ENCODE data around the gene SMIM11.

The SMIM11 gene

GRCh38 chr21:34343347-34343746 is 32.0 kb upstream of the SMIM11 start:
- no peaks in the 10 kb centered on the region for H3K27me3 ChIP-seq
- no peak for TF ChIP-seq CTCF (IDR thresholded peaks at IDR 0.05; ENCODE audit: low read depth, low read length)
- H3K36me3 ChIP-seq, result no peaks in the 10 kb centered on the region
- H3K4me1 ChIP-seq, result no peaks in the 10 kb centered on the region
- H3K4me3 ChIP-seq (ENCODE audit: low read depth, low read length), result no peak overlapping the region
- H3K9me3 ChIP-seq, result no peaks in the 10 kb centered on the region
- no peak for DNase-seq

- Histone ChIP-seq H3K36me3 (no peaks in the 10 kb centered on the region), H3K4me3 (ENCODE audit: low read depth, low read length) (no peak overlapping the region), H3K27me3 (no peaks in the 10 kb centered on the region), H3K9me3 (no peaks in the 10 kb centered on the region), H3K4me1 (no peaks in the 10 kb centered on the region)
- DNase-seq, result no peak
- TF ChIP-seq CTCF (IDR thresholded peaks at IDR 0.05; ENCODE audit: low read depth, low read length), result no peak
Measured at GRCh38 chr21:34343838-34344381, 31.4 kb upstream of the SMIM11 start.

- no peak for TF ChIP-seq CTCF (IDR thresholded peaks at IDR 0.05; ENCODE audit: low read depth, low read length)
- no peak for DNase-seq
- Histone ChIP-seq H3K9me3 (no peaks in the 10 kb centered on the region), H3K27me3 (no peaks in the 10 kb centered on the region; the same call in 1 of the 2 replicates), H3K4me3 (ENCODE audit: low read depth, low read length) (no peak overlapping the region), H3K36me3 (no peaks in the 10 kb centered on the region), H3K4me1 (no peaks in the 10 kb centered on the region)
Measured at GRCh38 chr21:34344584-34344983, 30.7 kb upstream of the SMIM11 start.

GRCh38 chr21:34345091-34345871 is 30.0 kb upstream of the SMIM11 start:
- H3K4me3 ChIP-seq (ENCODE audit: low read depth, low read length), result no peak overlapping the region
- H3K4me1 ChIP-seq, result no peaks in the 10 kb centered on the region
- H3K9me3 ChIP-seq, result no peaks in the 10 kb centered on the region
- no peaks in the 10 kb centered on the region for H3K36me3 ChIP-seq
- no peaks in the 10 kb centered on the region; the same call in 1 of the 2 replicates for H3K27me3 ChIP-seq
- DNase-seq, result no peak
- TF ChIP-seq CTCF (IDR thresholded peaks at IDR 0.05; ENCODE audit: low read depth, low read length), result no peak

- no peaks in the 10 kb centered on the region for H3K4me1 ChIP-seq
- no peak for TF ChIP-seq CTCF (IDR thresholded peaks at IDR 0.05; ENCODE audit: low read depth, low read length)
Measured at GRCh38 chr21:34345892-34346291, 29.4 kb upstream of the SMIM11 start.

GRCh38 chr21:34348890-34349519 is 26.3 kb upstream of the SMIM11 start:
- H3K4me1 ChIP-seq, result no peaks in the 10 kb centered on the region
- H3K9me3 ChIP-seq, result no peaks in the 10 kb centered on the region
- H3K4me3 ChIP-seq (ENCODE audit: low read depth, low read length), result no peak overlapping the region
- no peak for DNase-seq
- no peaks in the 10 kb centered on the region for H3K36me3 ChIP-seq
- no peaks in the 10 kb centered on the region; the same call in 1 of the 2 replicates for H3K27me3 ChIP-seq
- TF ChIP-seq CTCF (IDR thresholded peaks at IDR 0.05; ENCODE audit: low read depth, low read length), result no peak

More at GRCh38 chr21:34345892-34346291, 29.4 kb upstream of the SMIM11 start:
- no peaks in the 10 kb centered on the region for H3K36me3 ChIP-seq
- no peak for DNase-seq
- H3K4me3 ChIP-seq (ENCODE audit: low read depth, low read length), result no peak overlapping the region
- no peaks in the 10 kb centered on the region; the same call in 1 of the 2 replicates for H3K27me3 ChIP-seq
- no peaks in the 10 kb centered on the region for H3K9me3 ChIP-seq
